Spinal cord (tissue), 10 donors: Measurements from ENCODE around the gene RRAD. TPM values are rescaled to one million over a fixed set of nuclear protein-coding genes. Genes with fewer than 3 reads are reported as not detected.
"Not testable (repeated sequence)": the region's sequence is repeated elsewhere in the genome, so short reads cannot be mapped to it uniquely, and the experiment has no call there.

Experiments used
- DNase-seq, 6 donors: peaks; one replicate each; pipeline versions ENCODE4 v3.0.0 to v3.0.0-alpha.2; 2013 to 2015; ENCODE audit warnings: low spot score in 6 of 6, low read depth in 4 of 6
- H3K27ac ChIP-seq: one replicate; pipeline ENCODE4 v1.5.1; 2013; ENCODE audit warnings: low read depth, low read length, control low read depth
- H3K27me3 ChIP-seq: one replicate; pipeline ENCODE4 v1.6.1; 2013; ENCODE audit warnings: low read length; ENCODE audit not compliant: control insufficient read depth, insufficient read depth
- H3K36me3 ChIP-seq: one replicate; pipeline ENCODE4 v1.6.1; 2013; ENCODE audit warnings: low read length; ENCODE audit not compliant: control insufficient read depth, insufficient read depth
- H3K4me1 ChIP-seq: one replicate; pipeline ENCODE4 v1.6.1; 2013; ENCODE audit warnings: low read length; ENCODE audit not compliant: control insufficient read depth, insufficient read depth
- H3K4me3 ChIP-seq: one replicate; pipeline ENCODE4 v1.5.1; 2013; ENCODE audit warnings: low read depth, low read length, control low read depth
- H3K9me3 ChIP-seq: one replicate; pipeline ENCODE4 v1.6.1; 2013; ENCODE audit warnings: low read length; ENCODE audit not compliant: control insufficient read depth, insufficient read depth
- WGBS: methylation state at CpG from one replicate; pipeline ENCODE4 v1.1.5; 2013; ENCODE audit warnings: missing lambda C conversion rate; ENCODE audit not compliant: insufficient coverage; 5-methylcytosine and 5-hydroxymethylcytosine counted together
- polyA plus RNA-seq, 2 donors: library from polyadenylated mRNA; unstranded; fragments of 120-200 nt; gene quantifications; one replicate each; pipeline ENCODE4 v1.2.1, GENCODE V29; 2013; ENCODE audit not compliant: insufficient read length in 2 of 2
- total RNA-seq, 2 donors: library from RNA; depleted of rRNA in 1 of 2; stranded (reverse); fragments of 120-200 nt in 1 of 2; fragments of >200 nt in 1 of 2; gene quantifications; one replicate each; pipeline versions ENCODE4 v1.2.3 to v1.2.4, GENCODE V29; 2013 to 2014
- donor health status: healthy.

RRAD gene
- total and polyA plus RNA-seq, 4 donors: 1.3 to 6.0 (median 2.1) TPM

- Histone ChIP-seq H3K4me3 (no peak overlapping the region), H3K36me3 (no peaks in the 10 kb centered on the region), H3K9me3 (no peaks in the 10 kb centered on the region), H3K27me3 (no peaks in the 10 kb centered on the region), H3K27ac (no peak overlapping the region), H3K4me1 (peaks cover 30% of the 10 kb centered on the region)
- DNase-seq: no peak
- WGBS: 100% methylated on average over 2 of the region's 3 CpGs
These were observed 27.1 kb downstream of the RRAD start for GRCh38 chr16:66898207-66898606.

- not testable (repeated sequence) for H3K9me3 ChIP-seq, H3K27me3 ChIP-seq, DNase-seq, H3K36me3 ChIP-seq, H3K27ac ChIP-seq, H3K4me3 ChIP-seq
- peaks cover 30% of the 10 kb centered on the region for H3K4me1 ChIP-seq
- WGBS: 62% methylated on average over 3 of the region's 5 CpGs
These were observed 28.7 kb downstream of the RRAD start for GRCh38 chr16:66896682-66897081.

DNA sequence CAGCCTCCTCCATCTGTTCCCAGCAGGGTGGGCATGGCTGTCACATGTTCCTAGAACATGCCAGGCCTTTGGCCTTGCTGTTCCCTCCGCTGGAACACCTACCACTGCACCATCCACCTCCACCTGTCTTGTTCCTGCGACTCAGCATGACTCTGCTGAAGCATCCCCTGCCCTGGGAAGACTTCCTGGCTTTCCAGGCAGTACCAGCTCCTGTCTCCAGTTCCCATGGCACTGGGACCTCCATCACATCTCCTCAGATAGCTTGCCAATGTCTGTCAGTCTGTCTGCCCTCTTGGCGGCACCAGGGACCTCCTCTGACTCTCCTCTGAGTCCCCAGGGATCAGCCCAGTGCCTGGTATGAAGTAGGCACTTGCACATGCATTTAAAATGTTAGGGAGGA, 29.3 kb downstream of the RRAD start:
- H3K27ac ChIP-seq: no peak overlapping the region
- no peaks in the 10 kb centered on the region for H3K9me3 ChIP-seq
- DNase-seq: no peak
- peaks cover 32% of the 10 kb centered on the region for H3K4me1 ChIP-seq
- H3K4me3 ChIP-seq: no peak overlapping the region
- H3K36me3 ChIP-seq: peaks cover 2% of the 10 kb centered on the region
- WGBS: 98% methylated on average over 3 of the region's 3 CpGs
- no peaks in the 10 kb centered on the region for H3K27me3 ChIP-seq

DNA sequence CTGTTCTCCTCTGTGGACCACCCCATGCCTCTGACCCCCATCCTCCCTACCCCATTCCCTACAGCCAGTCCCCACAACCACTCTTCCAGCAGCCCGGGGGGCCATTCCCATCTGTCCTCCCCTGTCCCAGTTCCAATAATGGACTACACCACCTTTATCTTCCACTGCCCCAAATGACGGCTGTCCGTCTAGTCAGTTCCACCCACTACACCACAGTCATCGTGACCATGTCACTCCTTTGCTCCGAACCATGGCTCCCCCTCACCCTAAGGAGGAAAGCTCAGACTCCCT, 29.7 kb downstream of the RRAD start:
- H3K27me3 ChIP-seq: no peaks in the 10 kb centered on the region
- peaks cover 2% of the 10 kb centered on the region for H3K36me3 ChIP-seq
- peaks cover 28% of the 10 kb centered on the region for H3K4me1 ChIP-seq
- H3K27ac ChIP-seq: no peak overlapping the region
- no peak overlapping the region for H3K4me3 ChIP-seq
- 92% methylated on average over 5 of the region's 5 CpGs for WGBS
- H3K9me3 ChIP-seq: no peaks in the 10 kb centered on the region
- no peak for DNase-seq

DNA sequence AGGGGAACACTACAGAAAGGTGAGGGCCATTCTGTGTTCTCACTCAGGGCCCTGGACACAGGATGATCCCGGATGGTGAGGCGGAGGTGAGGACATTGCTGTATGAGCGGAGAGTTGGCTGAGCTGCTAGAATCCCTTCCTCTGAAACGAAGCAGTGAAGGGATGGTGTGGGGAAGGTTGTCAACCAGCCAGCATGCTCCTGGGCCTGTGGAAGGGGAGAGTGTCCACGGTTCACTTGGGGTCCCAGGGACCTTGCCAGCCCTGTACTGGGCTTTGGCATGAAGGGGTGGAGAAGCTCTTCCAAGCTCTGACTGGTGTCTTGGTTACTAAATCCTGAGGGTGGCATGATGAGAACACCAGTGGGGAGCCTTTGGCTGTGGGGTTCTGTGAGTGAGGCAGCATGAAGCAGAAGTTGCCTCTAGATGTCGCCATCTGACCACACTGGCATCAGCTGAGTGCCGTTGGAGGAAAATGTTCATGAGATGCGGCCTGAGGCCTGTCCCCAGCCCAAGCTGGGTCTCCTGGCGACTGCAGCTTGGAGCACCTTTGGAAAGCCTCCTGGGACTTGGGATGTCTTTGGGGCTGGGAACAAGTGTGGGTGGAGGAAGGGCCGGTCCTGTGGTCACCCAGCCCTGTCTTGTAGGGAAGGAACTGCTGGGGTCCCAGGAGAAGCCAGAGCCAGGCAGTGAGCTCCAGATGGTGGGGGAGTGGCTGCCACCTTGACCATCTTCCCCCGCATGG, 30.2 kb downstream of the RRAD start:
- Histone ChIP-seq H3K27ac (no peak overlapping the region), H3K4me3 (no peak overlapping the region), H3K9me3 (no peaks in the 10 kb centered on the region), H3K36me3 (peaks cover 2% of the 10 kb centered on the region), H3K4me1 (peaks cover 24% of the 10 kb centered on the region), H3K27me3 (no peaks in the 10 kb centered on the region)
- peak in 5 of 6 donors; percentile 60 to 91 (median 68) for DNase-seq
- WGBS: 42% methylated on average over 11 of the region's 11 CpGs

- H3K4me1 ChIP-seq: peaks cover 15% of the 10 kb centered on the region
- no peak overlapping the region for H3K27ac ChIP-seq
- H3K27me3 ChIP-seq: no peaks in the 10 kb centered on the region
- H3K4me3 ChIP-seq: no peak overlapping the region
- WGBS: 86% methylated on average over 2 of the region's 2 CpGs
- peaks cover 2% of the 10 kb centered on the region for H3K36me3 ChIP-seq
- DNase-seq: no peak
- no peaks in the 10 kb centered on the region for H3K9me3 ChIP-seq
These were observed 31.3 kb downstream of the RRAD start for GRCh38 chr16:66894055-66894454.

DNA sequence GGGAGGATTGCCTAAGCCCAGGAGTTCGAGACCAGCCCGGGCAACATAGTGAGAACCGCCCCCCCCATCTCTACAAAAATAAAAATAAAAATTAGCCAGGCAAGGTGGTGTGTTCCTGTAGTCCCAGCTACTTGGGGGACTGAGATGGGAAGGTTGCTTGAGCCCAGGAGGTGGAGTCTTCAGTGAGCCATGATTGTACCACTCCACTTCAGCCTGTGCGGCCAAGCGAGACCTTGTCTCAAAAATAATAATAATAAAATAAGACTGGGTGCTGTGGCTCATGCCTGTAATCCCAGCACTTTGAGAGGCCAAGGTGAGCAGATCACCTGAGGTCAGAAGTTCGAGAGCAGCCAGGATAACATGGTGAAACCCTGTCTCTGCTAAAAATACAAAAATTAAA, 33.5 kb downstream of the RRAD start:
- no peak overlapping the region for H3K4me3 ChIP-seq
- H3K4me1 ChIP-seq: peaks cover 15% of the 10 kb centered on the region
- H3K36me3 ChIP-seq: peaks cover 3% of the 10 kb centered on the region
- H3K27ac ChIP-seq: no peak overlapping the region
- no peaks in the 10 kb centered on the region for H3K9me3 ChIP-seq
- no peaks in the 10 kb centered on the region for H3K27me3 ChIP-seq
- DNase-seq: no peak
- no CpG with 5 or more reads among the region's 6 CpGs for WGBS

DNA sequence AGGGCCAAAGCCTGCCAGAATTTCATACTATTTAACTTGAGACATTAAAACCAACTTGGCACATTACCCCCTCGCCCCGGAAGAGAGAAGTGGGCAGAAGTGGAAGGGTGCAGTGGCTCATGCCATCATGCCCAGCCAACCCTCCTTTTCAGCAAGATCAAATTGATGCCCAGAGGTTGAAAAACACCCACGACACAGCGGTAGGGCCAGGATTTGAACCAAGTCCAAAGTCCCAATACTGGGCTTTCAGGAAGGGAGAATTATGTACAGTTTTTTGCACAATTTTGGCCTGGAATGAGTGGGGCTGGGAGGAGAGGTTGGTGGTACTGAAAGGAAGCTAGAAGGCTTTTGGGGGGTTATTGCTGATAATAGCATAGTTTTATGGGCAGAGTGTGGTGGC, 34.0 kb downstream of the RRAD start:
- H3K27me3 ChIP-seq: no peaks in the 10 kb centered on the region
- no peak for DNase-seq
- 42% methylated on average over 2 of the region's 4 CpGs for WGBS

DNA sequence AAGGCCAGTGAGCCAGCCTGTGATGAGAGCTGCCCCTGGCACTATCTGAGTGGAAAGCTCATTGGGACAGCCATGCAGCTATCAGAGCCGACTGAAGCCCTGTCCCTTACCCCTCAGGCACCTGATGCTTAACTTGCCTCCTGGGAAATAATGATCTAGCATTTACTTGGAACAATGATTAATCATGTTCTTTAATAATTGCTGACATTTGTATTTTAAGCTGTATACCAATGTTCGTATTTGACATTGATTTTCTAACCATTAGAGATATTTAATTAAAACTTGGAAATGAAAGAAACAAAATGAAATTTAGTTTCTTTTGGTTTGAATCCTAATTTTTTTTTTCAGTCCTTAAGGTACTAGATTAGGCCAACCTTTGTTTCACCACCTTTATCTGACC, 34.5 kb downstream of the RRAD start:
- Histone ChIP-seq H3K4me3 (no peak overlapping the region), H3K27ac (no peak overlapping the region), H3K4me1 (peaks cover 15% of the 10 kb centered on the region), H3K27me3 (no peaks in the 10 kb centered on the region), H3K9me3 (no peaks in the 10 kb centered on the region), H3K36me3 (peaks cover 7% of the 10 kb centered on the region)
- no CpG with 5 or more reads among the region's 2 CpGs for WGBS
- DNase-seq: no peak

More for the DNA sequence above, 34.0 kb downstream of the RRAD start:
- Histone ChIP-seq H3K36me3 (peaks cover 7% of the 10 kb centered on the region), H3K9me3 (no peaks in the 10 kb centered on the region), H3K4me3 (no peak overlapping the region), H3K4me1 (peaks cover 15% of the 10 kb centered on the region), H3K27ac (no peak overlapping the region)

- WGBS: no CpG with 5 or more reads among the region's 4 CpGs
- H3K4me1 ChIP-seq: peaks cover 5% of the 10 kb centered on the region
- H3K9me3 ChIP-seq: no peaks in the 10 kb centered on the region
- DNase-seq: no peak
- no peak overlapping the region for H3K27ac ChIP-seq
- H3K4me3 ChIP-seq: no peak overlapping the region
- peaks cover 18% of the 10 kb centered on the region for H3K36me3 ChIP-seq
- H3K27me3 ChIP-seq: no peaks in the 10 kb centered on the region
These were observed 35.7 kb downstream of the RRAD start for GRCh38 chr16:66889622-66890021.
